ENCODE measurements around the gene AIP.
"Not testable (repeated sequence)": the region's sequence is repeated elsewhere in the genome, so short reads cannot be mapped to it uniquely, and the experiment has no call there.

The AIP gene

DNA sequence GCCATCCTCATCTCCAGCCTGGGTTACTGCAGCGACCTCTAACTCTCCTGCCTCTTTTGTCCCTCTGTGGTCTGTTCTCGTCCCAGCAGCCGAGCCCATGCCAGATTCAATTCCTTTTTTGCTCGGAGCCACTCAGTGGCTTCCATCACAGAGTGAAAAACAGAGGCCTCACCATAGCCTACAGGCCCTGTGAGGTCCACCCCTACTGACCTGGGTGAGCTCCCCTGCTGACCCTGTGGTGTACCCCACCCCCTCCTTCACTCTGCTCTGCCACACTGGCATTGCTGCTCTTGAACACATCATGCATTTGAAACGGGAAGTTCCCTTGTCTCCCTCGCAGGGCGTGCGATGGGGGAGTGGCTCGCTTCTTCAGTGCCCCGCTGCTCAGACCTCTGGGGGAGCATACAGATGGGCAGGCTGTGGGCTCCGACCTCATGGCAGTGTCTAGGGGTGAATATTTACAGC, 2.1 kb downstream of the AIP start:
- TF ChIP-seq, protein P1, sequence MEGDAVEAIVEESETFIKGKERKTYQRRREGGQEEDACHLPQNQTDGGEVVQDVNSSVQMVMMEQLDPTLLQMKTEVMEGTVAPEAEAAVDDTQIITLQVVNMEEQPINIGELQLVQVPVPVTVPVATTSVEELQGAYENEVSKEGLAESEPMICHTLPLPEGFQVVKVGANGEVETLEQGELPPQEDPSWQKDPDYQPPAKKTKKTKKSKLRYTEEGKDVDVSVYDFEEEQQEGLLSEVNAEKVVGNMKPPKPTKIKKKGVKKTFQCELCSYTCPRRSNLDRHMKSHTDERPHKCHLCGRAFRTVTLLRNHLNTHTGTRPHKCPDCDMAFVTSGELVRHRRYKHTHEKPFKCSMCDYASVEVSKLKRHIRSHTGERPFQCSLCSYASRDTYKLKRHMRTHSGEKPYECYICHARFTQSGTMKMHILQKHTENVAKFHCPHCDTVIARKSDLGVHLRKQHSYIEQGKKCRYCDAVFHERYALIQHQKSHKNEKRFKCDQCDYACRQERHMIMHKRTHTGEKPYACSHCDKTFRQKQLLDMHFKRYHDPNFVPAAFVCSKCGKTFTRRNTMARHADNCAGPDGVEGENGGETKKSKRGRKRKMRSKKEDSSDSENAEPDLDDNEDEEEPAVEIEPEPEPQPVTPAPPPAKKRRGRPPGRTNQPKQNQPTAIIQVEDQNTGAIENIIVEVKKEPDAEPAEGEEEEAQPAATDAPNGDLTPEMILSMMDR (IDR thresholded peaks at IDR 0.05; ENCODE audit: low read depth, low read length, missing control alignments), result no peak
- no peak overlapping the region for H3K4me3 ChIP-seq (replicated peaks; ENCODE audit: low read depth, low read length)
- no peak for DNase-seq (ENCODE audit: extremely low read depth, low read depth)

DNA sequence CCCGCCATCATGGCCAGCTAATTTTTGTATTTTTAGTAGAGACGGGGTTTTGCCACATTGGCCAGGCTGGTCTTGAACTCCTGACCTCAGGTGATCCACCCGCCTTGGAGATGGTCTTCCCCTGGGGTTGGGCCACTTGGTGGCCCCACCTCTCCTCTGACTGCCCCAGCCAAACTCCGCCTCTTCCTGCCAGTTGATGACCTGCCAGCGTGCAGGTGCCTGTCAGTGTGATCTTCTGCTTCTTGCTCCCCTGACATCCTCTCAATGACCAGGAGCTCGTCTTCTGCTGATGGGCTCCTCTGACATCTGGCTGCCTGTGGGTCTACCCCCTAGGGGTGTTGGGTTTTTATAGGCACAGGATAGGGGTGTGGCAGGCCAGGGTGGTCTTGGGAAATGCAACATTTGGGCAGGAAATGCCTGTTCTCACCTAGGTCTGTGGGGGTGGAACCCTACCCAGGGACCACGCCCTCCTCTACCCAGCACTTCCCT, 3.1 kb downstream of the AIP start:
- DNase-seq (ENCODE audit: extremely low read depth, low read depth); H3K4me3 ChIP-seq (replicated peaks; ENCODE audit: low read depth, low read length): not testable (repeated sequence)

DNA sequence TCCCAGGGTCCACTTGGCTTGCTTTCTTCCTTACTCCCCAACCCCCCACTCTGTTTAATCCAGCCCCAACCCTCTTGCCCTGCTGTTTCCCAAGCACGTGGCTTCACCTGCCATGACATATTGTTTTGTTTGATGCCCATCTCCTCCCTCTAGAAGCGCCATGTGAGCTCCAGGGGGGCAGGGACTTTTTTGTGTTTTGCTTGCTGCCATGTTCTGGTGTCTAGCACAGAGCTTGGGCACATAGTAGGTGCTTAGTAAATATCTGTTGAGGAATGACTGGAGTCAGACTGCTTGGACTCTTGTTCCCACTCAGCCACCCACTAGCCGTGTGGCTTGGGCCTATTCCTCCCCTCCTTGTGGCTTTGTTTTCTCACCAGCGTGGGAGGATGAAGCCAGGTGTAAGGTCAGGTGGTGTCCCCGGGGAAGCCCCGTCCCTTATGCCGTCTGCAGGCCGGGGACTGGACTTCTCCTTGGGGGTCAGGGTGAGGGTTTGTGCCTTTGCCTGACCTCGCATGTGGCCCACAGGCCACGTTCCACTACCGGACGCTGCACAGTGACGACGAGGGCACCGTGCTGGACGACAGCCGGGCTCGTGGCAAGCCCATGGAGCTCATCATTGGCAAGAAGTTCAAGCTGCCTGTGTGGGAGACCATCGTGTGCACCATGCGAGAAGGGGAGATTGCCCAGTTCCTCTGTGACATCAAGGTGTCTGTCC, 3.8 kb downstream of the AIP start:
- no peak overlapping the region for H3K4me3 ChIP-seq (replicated peaks; ENCODE audit: low read depth, low read length)
- no peak for DNase-seq (ENCODE audit: extremely low read depth, low read depth)
- TF ChIP-seq, protein P1 (IDR thresholded peaks at IDR 0.05; ENCODE audit: low read depth, low read length, missing control alignments), result no peak

DNA sequence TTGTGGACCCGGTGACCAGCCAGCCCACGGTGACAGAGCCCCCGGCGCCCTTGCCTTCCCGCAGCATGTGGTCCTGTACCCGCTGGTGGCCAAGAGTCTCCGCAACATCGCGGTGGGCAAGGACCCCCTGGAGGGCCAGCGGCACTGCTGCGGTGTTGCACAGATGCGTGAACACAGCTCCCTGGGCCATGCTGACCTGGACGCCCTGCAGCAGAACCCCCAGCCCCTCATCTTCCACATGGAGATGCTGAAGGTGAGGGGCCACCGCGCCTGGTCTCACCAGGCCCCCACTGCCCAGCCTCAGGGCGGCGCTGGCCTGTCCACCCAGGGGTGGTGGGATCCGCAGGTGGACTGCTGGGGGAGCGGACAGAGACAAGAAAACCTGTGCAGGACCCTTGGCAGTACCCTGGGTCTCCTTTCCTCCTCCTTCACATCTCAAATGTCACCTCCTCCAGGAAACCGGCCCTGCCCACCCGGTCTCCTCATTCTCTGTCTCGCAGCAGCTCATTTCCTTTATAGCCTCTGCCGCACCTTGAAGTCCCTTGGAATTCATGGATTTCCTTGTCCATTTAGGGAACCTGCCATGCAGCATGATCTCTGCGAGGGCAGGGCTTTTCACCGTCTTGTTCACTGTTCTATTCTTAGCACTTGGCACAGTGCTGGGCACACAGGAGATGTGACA, 6.5 kb downstream of the AIP start:
- TF ChIP-seq, protein P1 (IDR thresholded peaks at IDR 0.05; ENCODE audit: low read depth, low read length, missing control alignments), result no peak
- no peak overlapping the region for H3K4me3 ChIP-seq (replicated peaks; ENCODE audit: low read depth, low read length)
- no peak for DNase-seq (ENCODE audit: extremely low read depth, low read depth)

DNA sequence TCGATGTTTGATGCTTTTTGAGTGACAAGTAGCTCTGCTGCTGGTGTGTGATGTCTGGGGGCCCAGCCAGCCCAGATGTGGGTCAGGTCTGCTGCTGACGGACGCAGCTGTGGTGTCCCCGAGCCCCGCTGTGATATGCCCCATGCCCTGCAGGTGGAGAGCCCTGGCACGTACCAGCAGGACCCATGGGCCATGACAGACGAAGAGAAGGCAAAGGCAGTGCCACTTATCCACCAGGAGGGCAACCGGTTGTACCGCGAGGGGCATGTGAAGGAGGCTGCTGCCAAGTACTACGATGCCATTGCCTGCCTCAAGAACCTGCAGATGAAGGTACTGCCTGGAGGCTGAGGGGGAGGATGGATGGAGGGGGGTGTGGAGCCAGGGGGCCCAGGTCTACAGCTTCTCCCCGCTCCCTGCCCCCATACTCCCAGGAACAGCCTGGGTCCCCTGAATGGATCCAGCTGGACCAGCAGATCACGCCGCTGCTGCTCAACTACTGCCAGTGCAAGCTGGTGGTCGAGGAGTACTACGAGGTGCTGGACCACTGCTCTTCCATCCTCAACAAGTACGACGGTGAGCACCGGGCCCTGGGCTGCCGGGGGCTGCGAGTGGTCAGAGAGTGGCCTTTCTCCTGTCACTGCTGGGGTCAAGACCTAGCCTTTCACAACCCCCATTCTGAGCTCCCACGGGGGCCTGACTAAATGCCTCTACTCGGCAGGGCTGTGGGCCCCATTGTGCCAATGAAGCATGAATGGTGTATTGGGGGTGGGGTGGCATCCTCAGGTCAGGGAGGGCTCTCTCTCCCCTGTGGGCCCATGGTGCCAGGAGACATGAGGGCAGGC, 7.3 kb downstream of the AIP start:
- TF ChIP-seq, protein P1 (IDR thresholded peaks at IDR 0.05; ENCODE audit: low read depth, low read length, missing control alignments), result no peak
- H3K4me3 ChIP-seq (replicated peaks; ENCODE audit: low read depth, low read length), result no peak overlapping the region
- no peak for DNase-seq (ENCODE audit: extremely low read depth, low read depth)

DNA sequence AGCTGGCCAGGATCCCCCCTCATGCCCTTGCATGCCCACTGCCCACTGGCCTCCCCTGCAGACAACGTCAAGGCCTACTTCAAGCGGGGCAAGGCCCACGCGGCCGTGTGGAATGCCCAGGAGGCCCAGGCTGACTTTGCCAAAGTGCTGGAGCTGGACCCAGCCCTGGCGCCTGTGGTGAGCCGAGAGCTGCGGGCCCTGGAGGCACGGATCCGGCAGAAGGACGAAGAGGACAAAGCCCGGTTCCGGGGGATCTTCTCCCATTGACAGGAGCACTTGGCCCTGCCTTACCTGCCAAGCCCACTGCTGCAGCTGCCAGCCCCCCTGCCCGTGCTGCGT, 7.9 kb downstream of the AIP start:
- no peak for DNase-seq (ENCODE audit: extremely low read depth, low read depth)
- TF ChIP-seq, protein P1 (IDR thresholded peaks at IDR 0.05; ENCODE audit: low read depth, low read length, missing control alignments), result no peak
- H3K4me3 ChIP-seq (replicated peaks; ENCODE audit: low read depth, low read length), result no peak overlapping the region

All from HFF-Myc (cell line).